ENCODE measurements around the gene MAK. TPM values are rescaled to one million over a fixed set of nuclear protein-coding genes. Genes with fewer than 3 reads are reported as not detected.
A peak's percentile ranks its signal among the peaks of the same experiment; 100 is the strongest.

The MAK gene
- total RNA-seq, 2 donors from 2014 or later, result 0.26 TPM; not detected in 1

DNA sequence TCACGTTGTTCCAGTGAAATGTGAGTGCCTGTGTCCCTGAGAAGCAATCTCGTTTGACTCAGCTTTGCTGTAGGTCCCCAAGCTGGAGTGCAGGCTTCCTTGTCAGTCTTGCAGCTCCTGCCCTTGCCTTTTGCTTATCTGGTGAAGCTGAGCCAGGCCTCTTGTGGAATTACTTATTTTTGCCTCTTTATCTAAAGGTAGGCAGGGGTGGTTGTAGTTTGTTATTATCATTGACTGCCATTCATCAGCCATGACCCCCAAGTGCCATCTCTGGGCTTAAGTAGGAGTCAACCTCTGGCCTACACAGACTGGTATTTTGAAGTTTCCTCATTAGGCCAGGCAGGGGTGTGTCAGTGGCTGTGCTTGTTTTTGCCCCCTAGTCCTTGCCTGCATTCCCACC is 88.6 kb downstream of the MAK start:
- Histone ChIP-seq H3K36me3 (replicated peaks in 1 of 2; ENCODE audit: insufficient read depth in 1 of 2, low read depth in 2 of 2) (no peaks in the 10 kb centered on the region), H3K27ac (no peak overlapping the region)
- DNase-seq, result no peak

GRCh38 chr6:10747251-10747972 is 90.9 kb downstream of the MAK start, which contains the start of gene TMEM14B:
TMEM14B (plus strand) TSS chr6:10747805; CDS start chr6:10749246, 1,441 bp downstream.
- no peaks in the 10 kb centered on the region for H3K9me3 ChIP-seq
- intact Hi-C loops (cut with DNase I), result loop anchor here (10.0 kb wide), 1 partner anchor 53 kb away; the partner anchor contains the start of genes C6orf52 and PAK1IP1
- no peaks in the 10 kb centered on the region for H3K36me3 ChIP-seq (replicated peaks in 1 of 2; ENCODE audit: insufficient read depth in 1 of 2, low read depth in 2 of 2)
- ATAC-seq (peak; percentile 98), DNase-seq (peak; percentile 100)
- no peaks in the 10 kb centered on the region for H3K27me3 ChIP-seq
- TF ChIP-seq POLR2A (IDR thresholded peaks at IDR 0.05), result peak; percentile 64 to 92 (median 91)
- TF ChIP-seq, protein P1, sequence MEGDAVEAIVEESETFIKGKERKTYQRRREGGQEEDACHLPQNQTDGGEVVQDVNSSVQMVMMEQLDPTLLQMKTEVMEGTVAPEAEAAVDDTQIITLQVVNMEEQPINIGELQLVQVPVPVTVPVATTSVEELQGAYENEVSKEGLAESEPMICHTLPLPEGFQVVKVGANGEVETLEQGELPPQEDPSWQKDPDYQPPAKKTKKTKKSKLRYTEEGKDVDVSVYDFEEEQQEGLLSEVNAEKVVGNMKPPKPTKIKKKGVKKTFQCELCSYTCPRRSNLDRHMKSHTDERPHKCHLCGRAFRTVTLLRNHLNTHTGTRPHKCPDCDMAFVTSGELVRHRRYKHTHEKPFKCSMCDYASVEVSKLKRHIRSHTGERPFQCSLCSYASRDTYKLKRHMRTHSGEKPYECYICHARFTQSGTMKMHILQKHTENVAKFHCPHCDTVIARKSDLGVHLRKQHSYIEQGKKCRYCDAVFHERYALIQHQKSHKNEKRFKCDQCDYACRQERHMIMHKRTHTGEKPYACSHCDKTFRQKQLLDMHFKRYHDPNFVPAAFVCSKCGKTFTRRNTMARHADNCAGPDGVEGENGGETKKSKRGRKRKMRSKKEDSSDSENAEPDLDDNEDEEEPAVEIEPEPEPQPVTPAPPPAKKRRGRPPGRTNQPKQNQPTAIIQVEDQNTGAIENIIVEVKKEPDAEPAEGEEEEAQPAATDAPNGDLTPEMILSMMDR (IDR thresholded peaks at IDR 0.05), result peak in 1 of 7 experiments; percentile 23
- peak within 1 kb of the TSS; percentile 21 to 44 for H3K4me3 ChIP-seq
- H3K27ac ChIP-seq, result peak within 1 kb of the TSS; percentile 47 to 82 (median 72)
- peaks cover 28% of the 10 kb centered on the region for H3K4me1 ChIP-seq
- WGBS, 2 donors, result 1 to 2% methylated on average over 28 to 52 of the region's 52 CpGs

More for the DNA sequence above, 88.6 kb downstream of the MAK start:
- H3K27me3 ChIP-seq, result no peaks in the 10 kb centered on the region
- H3K4me1 ChIP-seq, result peaks cover 28% of the 10 kb centered on the region
- no peak for TF ChIP-seq POLR2A (IDR thresholded peaks at IDR 0.05)
- TF ChIP-seq, protein P1 (IDR thresholded peaks at IDR 0.05), result no peak
- no peak for ATAC-seq
- no peak overlapping the region for H3K4me3 ChIP-seq
- intact Hi-C loops (cut with DNase I), result loop anchor here (10.0 kb wide), 1 partner anchor 55 kb away; the partner anchor contains the start of genes C6orf52 and PAK1IP1
- WGBS, 2 donors, result 35 to 37% methylated on average over 2 of the region's 2 CpGs
- no peaks in the 10 kb centered on the region for H3K9me3 ChIP-seq

DNA sequence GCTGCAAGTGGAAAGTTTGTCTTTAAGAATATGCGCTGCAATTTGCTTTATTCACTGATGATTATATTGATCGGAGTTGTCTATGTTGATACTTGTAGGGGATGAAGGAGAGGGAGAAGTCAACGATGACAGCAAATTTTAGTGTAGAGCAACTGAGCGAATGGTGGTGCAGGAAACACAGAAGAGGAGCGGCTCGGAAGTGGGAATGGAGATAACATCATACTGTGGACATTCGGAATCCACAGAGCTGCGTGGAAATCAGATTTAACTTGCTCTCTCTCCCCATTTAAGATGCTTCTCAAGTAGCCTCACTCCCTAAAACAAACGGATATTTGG is 91.5 kb downstream of the MAK start:
- 49 to 58% methylated on average over 9 of the region's 9 CpGs for WGBS, 2 donors
- TF ChIP-seq POLR2A (IDR thresholded peaks at IDR 0.05), result no peak
- TF ChIP-seq, protein P1 (IDR thresholded peaks at IDR 0.05), result no peak
- H3K9me3 ChIP-seq, result no peaks in the 10 kb centered on the region
- ATAC-seq (no peak), DNase-seq (no peak)
- H3K27me3 ChIP-seq, result no peaks in the 10 kb centered on the region
- H3K4me3 ChIP-seq, result peak overlapping the region in 1 of 2 donors; percentile 15
- peaks cover 28% of the 10 kb centered on the region for H3K4me1 ChIP-seq
- intact Hi-C loops (cut with DNase I), result loop anchor here (10.0 kb wide), 1 partner anchor 52 kb away; the partner anchor contains the start of genes C6orf52 and PAK1IP1
- no peaks in the 10 kb centered on the region for H3K36me3 ChIP-seq (replicated peaks in 1 of 2; ENCODE audit: insufficient read depth in 1 of 2, low read depth in 2 of 2)
- H3K27ac ChIP-seq, result peak overlapping the region; percentile 47 to 82 (median 72)

GRCh38 chr6:10745116-10745515 is 93.2 kb downstream of the MAK start:
- DNase-seq, result no peak
- Histone ChIP-seq H3K27me3 (no peaks in the 10 kb centered on the region), H3K27ac (no peak overlapping the region), H3K36me3 (replicated peaks in 1 of 2; ENCODE audit: insufficient read depth in 1 of 2, low read depth in 2 of 2) (no peaks in the 10 kb centered on the region), H3K4me1 (peaks cover 28% of the 10 kb centered on the region), H3K4me3 (no peak overlapping the region), H3K9me3 (no peaks in the 10 kb centered on the region)
- 81 to 90% methylated on average over 5 of the region's 5 CpGs for WGBS, 2 donors
- TF ChIP-seq, protein P1 (IDR thresholded peaks at IDR 0.05), result no peak
- no peak for TF ChIP-seq POLR2A (IDR thresholded peaks at IDR 0.05)
- ATAC-seq, result no peak
- intact Hi-C loops (cut with DNase I), result loop anchor here (10.0 kb wide), 1 partner anchor 50 kb away; the partner anchor contains the start of genes C6orf52 and PAK1IP1
